ENCODE measurements around the gene NTF3. TPM values are rescaled to one million over a fixed set of nuclear protein-coding genes. Genes with fewer than 3 reads are reported as not detected.

Gene NTF3
- total RNA-seq, 1 donor from 2014 or later, result not detected

DNA sequence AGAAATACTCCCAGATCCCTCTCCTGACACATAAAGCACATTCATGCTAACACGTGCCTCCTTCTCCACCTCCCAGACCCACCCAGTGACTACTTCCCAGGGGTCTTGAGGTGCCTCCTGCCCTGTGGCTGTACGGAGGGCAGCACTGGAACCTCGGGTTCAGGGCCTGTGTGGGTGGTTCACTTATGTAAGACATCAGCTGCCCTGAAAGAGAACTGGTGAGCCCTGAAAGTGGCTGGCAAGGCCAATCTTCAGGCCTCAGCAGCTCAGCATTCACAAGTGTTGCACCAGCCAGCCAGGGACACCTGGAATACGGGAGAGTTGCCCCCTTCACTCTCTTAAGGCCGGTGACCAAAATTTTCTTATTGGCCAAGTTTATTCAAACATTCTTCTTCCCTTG is 38.9 kb upstream of the NTF3 start:
- Histone ChIP-seq H3K36me3 (ENCODE audit: control insufficient read depth, insufficient read depth, low read length) (no peaks in the 10 kb centered on the region), H3K4me3 (ENCODE audit: low read depth, low read length) (no peak overlapping the region), H3K27me3 (ENCODE audit: control insufficient read depth, insufficient read depth, low read length) (no peaks in the 10 kb centered on the region)
- DNase-seq (ENCODE audit: low read depth), result no peak
- TF ChIP-seq, protein P1, sequence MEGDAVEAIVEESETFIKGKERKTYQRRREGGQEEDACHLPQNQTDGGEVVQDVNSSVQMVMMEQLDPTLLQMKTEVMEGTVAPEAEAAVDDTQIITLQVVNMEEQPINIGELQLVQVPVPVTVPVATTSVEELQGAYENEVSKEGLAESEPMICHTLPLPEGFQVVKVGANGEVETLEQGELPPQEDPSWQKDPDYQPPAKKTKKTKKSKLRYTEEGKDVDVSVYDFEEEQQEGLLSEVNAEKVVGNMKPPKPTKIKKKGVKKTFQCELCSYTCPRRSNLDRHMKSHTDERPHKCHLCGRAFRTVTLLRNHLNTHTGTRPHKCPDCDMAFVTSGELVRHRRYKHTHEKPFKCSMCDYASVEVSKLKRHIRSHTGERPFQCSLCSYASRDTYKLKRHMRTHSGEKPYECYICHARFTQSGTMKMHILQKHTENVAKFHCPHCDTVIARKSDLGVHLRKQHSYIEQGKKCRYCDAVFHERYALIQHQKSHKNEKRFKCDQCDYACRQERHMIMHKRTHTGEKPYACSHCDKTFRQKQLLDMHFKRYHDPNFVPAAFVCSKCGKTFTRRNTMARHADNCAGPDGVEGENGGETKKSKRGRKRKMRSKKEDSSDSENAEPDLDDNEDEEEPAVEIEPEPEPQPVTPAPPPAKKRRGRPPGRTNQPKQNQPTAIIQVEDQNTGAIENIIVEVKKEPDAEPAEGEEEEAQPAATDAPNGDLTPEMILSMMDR (IDR thresholded peaks at IDR 0.05; ENCODE audit: insufficient read depth, low read length, poor library complexity, severe bottlenecking), result no peak

DNA sequence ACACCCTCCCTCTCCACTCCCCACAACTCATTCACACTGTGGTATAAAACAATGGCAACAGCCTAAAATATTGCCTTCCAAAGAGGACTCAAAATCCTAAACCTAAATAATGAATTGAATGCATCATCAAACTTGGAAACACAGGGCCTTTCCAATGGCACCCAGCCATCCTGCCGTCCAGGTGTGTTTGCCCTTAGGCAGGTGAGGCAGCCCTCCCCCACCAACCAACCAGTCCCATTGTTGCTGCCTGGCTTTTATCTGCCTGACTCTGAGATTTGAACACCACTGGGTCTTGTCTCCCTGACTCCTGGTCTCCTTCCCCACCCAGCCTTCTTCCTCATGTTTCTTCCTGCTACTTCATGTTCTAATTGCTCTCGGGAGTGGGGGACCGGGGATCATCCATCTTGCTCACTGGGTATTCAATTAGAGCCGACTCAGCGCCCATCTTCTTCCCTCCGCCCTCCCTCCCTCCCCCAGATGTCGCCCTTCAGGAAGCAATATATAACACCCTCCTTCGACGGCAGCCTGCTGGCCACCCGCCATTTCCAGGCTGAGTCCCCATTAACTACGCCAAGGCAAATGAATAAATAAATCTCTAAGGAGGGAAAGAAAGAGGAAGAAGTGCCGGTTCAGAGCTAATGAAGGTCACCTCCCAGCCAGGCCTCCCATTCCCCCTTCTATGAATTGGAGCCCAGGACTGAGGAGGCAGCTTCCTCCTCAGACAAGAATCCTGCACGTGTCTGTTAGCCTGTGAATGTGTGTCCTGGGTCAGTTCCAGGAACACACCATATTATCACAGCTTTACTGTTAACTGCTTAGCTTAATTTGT is 36.3 kb upstream of the NTF3 start:
- Histone ChIP-seq H3K27me3 (ENCODE audit: control insufficient read depth, insufficient read depth, low read length) (no peaks in the 10 kb centered on the region), H3K4me3 (ENCODE audit: low read depth, low read length) (no peak overlapping the region), H3K36me3 (ENCODE audit: control insufficient read depth, insufficient read depth, low read length) (no peaks in the 10 kb centered on the region)
- DNase-seq (ENCODE audit: low read depth), result no peak
- TF ChIP-seq, protein P1 (IDR thresholded peaks at IDR 0.05; ENCODE audit: insufficient read depth, low read length, poor library complexity, severe bottlenecking), result no peak

DNA sequence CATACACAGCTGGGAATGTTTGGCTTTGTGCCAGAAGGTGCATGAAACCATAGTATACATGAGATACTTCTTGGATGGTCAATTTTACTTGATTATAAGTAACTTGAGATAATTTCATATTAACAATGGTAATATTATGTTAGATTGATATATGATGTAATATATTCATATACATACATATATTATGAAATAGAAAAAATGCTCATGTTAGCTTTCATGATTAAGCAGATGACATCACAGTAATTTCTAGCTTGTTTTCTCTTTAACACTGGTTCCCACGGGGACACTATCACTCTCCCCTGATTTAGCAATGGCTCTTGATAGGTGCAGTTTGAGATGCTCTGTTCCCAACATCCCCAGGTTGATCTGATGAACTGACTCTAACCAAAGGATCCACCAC is 35.4 kb upstream of the NTF3 start:
- Histone ChIP-seq H3K4me3 (ENCODE audit: low read depth, low read length) (no peak overlapping the region), H3K36me3 (ENCODE audit: control insufficient read depth, insufficient read depth, low read length) (no peaks in the 10 kb centered on the region), H3K27me3 (ENCODE audit: control insufficient read depth, insufficient read depth, low read length) (no peaks in the 10 kb centered on the region)
- TF ChIP-seq, protein P1 (IDR thresholded peaks at IDR 0.05; ENCODE audit: insufficient read depth, low read length, poor library complexity, severe bottlenecking), result no peak
- DNase-seq (ENCODE audit: low read depth), result no peak

DNA sequence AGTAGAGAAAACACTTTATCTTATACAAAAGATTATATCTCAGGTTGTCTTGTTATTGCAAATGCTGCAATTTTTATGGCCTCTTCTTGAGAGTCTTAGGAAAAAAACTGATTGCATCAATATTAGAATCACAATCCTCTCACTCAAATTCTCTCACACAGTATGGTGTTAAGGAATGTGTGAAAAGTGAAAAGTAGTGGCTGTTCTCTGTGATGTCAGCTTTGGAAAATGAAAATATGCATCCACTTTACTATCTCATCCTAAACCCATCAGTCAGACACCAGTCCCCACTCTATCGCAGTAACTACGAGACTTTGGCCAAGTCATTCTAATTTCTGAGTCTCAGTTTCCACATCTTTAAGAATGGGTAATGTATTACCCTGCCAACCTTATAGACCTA is 32.6 kb upstream of the NTF3 start:
- no peaks in the 10 kb centered on the region for H3K36me3 ChIP-seq (ENCODE audit: control insufficient read depth, insufficient read depth, low read length)
- DNase-seq (ENCODE audit: low read depth), result no peak
- TF ChIP-seq, protein P1 (IDR thresholded peaks at IDR 0.05; ENCODE audit: insufficient read depth, low read length, poor library complexity, severe bottlenecking), result no peak
- H3K4me3 ChIP-seq (ENCODE audit: low read depth, low read length), result no peak overlapping the region
- H3K27me3 ChIP-seq (ENCODE audit: control insufficient read depth, insufficient read depth, low read length), result peaks cover 2% of the 10 kb centered on the region

DNA sequence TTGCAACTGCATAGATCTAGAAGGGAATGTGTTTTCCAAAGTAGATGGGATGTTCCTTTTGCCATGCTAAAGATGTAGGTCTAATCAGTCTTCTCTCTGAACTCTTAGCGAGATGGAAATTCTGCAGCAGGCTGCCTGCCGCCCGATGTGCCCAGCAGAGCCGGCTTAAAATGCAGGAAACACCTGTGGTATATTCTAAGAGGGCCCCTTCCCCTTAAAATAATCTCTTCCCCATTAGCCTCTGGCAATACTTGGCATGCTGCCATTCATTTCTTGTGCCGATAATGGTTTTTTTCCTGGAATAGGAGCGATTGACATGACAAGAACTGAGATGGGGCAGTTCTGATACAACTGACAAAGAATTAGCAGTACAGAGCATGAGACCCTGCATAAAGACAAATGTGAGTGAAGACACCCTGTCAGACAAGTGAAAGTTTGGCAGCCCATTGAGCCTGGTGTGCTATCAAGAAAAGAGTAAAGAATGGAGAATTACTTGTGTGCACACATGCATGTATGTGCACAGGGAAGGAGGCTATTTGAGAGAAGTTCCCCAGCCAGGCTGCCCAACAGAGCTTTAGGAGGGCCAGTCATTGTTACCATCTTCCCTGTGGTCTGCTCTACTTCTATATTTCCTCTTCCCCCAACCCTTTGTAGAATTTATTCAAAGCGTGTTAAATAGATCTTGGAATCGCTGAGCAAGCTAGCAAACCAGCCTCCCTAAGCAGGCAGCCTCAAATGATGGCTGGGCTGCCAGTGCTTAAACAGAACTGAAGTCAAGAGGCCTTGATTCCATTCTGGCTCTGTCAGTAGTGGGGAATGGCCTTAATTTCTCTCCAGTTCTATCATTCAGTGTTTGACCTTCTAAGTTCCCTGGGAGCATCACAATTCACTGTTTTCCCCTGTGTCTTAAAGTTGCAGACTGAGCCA is 29.6 kb upstream of the NTF3 start:
- Histone ChIP-seq H3K4me3 (ENCODE audit: low read depth, low read length) (no peak overlapping the region), H3K36me3 (ENCODE audit: control insufficient read depth, insufficient read depth, low read length) (no peaks in the 10 kb centered on the region), H3K27me3 (ENCODE audit: control insufficient read depth, insufficient read depth, low read length) (peaks cover 5% of the 10 kb centered on the region)
- TF ChIP-seq, protein P1 (IDR thresholded peaks at IDR 0.05; ENCODE audit: insufficient read depth, low read length, poor library complexity, severe bottlenecking), result no peak
- no peak for DNase-seq (ENCODE audit: low read depth)
